HG02610 (cell line): ENCODE measurements around the gene PRXL2B.
"Not testable (repeated sequence)": the region's sequence is repeated elsewhere in the genome, so short reads cannot be mapped to it uniquely, and the experiment has no call there.

Experiments used
- ATAC-seq: cut with Tn5 transposase; IDR thresholded peaks from one replicate; pipeline ENCODE4 v1.9.1; 2021; ENCODE audit warnings: mild to moderate bottlenecking, moderate library complexity; ENCODE audit not compliant: unreplicated experiment

The PRXL2B gene

GRCh38 chr1:2611031-2611501, 24.5 kb downstream of the PRXL2B start:
- no peak for ATAC-seq

DNA sequence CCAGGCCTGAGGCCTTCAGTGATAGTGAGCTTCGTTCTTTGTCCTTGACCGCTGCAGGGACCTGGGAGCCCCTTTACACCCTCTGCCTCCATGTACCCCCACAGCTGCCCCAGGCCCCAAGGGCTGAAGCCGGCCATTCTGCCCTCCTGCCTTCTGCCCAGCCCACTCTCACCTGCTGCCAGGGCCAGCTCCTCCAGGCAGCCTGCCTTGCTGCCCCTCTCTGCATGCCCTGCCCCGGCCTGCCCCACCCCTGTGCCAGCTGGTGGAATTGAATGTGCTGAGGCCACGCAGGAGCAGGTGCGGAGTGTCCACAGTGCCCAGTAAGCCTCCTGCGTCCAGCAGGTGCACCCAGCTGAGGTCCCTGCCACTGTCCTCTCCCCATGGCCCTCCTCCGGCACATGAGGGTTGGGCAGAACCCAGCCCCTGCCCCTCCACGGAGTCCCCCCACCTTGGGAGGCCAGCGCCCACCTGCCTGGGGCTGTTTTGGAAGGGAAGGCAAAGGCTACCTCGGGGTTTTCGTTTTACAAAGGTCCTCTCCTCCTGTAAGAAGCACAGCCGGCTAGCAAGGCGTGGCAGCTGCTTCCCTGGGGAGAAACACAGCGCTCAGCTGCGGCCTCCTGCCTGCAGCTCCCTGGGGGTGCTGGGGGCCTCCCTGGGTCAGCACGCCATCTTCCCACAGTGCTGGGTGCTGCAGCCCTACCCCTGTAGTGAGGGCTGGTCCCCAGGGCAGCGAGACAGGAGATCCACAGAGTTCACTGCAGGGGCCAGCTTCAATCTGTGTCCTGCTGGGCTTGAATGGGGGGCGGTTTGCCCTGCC, 25.3 kb downstream of the PRXL2B start:
- ATAC-seq = no peak

- ATAC-seq = no peak
Observed at GRCh38 chr1:2612591-2613365, 26.2 kb downstream of the PRXL2B start.

- no peak for ATAC-seq
Observed at GRCh38 chr1:2614145-2614544, 27.6 kb downstream of the PRXL2B start.

DNA sequence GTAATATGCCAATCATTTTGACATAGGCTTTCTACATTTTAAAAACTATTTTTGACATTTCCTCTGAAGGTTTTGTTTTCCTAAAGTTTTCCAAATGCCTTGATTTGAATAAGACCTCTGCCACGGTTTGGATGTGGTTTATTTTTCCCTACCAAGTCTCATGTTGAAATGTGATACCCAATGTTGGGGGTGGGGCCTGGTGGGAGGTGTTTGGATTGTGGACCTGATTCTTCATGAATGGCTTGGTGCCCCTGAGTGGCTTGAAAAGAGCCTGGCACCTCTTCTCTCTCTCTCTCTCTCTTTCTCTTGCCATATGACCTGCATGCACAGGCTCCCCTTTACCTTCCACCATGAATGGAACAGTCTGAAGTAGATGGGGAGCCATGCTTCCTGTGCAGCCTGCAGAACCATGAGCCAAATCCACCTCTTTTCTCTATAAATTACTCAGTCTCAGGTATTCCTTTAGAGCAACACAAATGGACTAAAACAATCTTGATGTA, 31.4 kb downstream of the PRXL2B start:
- no peak for ATAC-seq

GRCh38 chr1:2623571-2624337, 37.2 kb downstream of the PRXL2B start:
- ATAC-seq = no peak

DNA sequence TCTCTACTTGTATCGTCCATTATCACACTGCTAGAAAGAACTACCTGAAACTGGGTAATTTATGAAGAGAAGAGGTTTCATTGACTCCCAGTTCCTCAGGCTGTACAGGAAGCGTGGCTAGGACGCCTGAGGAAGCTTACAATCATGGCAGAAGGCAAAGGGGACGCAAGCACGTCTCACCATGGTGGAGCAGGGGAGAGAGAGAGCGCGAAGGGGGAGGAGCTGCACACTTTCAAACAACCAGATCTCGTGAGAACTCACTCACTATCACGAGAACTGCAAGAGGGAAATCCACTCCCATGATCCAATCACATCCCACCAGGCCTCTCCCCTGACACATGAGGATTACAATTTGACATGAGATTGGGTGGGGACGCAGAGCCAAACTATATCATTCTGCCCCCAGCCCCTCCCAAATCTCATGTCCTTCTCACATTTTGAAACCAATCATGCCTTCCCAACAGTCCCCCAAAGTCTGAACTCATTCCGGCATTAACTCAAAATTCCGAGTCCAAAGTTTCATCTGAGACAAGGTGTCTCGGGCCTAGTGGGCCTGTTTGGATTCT, 38.2 kb downstream of the PRXL2B start:
- no peak for ATAC-seq

GRCh38 chr1:2625311-2625710, 38.7 kb downstream of the PRXL2B start:
- ATAC-seq = no peak

DNA sequence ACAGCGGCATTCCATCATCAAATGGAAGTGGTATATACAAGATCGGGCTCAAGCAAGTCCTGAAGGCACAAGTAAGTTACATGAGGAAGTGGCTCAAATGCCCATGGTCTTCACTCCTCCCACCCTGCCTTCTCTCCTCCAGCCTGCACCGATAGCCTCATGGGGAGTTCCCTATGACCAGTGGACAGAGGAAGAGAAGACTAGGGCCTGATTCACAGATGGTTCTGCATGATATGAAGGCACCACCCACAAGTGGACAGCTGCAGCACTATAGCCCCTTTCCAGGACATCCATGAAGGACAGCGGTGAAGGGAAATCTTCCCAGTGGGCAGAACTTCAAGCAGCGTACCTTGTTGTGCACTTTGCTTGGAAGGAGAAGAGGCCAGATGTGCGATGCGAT, 39.2 kb downstream of the PRXL2B start:
- not testable (repeated sequence) for ATAC-seq

DNA sequence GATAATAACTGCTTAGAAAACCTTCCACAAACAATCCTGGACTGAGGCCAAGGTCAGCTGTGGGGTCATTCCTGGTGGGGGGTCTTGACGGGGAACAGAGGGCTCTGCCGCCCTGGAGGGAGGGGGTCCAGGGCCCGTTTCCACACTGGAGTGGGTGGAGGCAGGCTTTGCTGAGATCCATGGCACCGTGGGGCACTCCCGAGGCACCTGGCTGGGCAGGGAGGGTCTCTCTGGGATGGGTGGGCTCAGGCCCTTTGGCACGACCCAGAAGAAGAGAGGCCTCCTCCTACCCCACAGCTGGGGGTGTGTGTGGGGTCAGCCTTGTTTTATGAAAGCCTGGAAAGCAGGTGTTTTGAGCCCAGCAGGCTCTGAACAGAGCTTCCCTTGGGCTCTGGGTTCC, 41.2 kb downstream of the PRXL2B start:
- ATAC-seq = no peak

DNA sequence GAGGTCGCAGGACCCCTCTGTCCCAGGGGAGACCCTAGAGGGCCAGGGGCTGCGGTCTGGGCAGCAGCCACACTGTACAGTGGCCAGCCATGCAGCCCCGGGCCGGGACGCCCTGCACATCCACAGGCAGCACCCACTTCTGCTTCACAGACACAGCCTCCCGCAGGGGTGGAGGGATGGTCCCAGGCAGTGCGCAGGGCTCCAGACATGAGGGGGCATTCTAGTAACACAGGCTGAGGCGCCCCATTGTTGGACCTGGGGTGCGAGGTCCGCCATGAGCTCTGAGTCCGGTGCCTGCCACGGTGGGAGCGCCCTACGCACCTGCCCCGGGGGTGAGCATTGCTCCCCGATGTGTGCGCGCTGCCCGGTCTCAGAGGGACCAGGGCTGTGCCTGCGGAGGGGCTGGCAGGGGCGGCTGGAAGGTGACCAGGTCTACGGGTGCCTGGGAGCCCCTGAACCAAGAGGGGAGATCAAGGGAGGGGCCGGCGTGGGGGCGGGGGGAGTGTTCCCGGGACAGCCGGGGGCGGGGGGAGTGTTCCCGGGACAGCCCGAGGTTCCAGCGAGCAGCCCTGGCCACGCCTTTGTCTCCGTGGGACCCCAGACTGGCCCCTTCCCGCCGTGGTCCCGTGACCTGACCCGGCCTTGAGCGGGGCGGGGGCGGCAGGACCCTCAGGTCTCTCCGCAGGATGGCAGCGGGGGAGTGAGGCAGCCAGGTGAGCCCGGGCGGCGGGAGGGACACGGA, 41.8 kb downstream of the PRXL2B start:
- no peak for ATAC-seq

DNA sequence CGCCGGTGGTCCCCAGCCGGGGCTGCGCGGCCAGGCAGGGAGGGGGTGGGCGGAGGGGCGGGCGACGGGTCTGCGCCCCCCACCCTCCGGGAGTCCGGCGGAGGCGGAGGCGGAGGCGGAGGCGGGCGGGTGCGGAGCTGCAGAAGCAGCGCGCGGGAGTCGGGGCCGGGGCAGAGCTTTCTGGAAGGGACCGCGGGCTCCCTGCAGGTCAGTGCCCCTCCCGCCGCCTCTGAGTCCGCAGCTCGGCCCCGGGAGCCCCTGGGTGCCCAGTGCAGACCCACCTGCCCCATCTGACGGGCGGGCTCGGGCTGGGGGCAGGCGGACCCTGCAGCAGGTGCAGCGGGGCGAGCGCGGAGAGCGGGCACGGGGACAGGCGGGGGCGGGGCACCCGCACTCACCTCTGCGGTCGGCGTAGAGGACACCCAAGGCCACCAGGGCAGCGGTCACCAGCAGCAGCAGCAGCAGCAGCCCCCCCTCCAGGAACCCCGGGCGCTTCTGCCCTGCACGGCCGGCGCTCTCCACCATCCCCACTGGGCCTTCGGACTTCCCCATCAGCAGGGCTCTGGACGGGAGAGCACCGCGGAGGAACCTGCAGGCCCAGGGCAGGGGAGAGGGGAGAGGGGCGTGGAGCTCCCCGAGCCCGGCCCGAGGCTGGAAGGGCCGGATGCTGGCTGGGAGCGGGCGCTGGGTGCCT, 42.5 kb downstream of the PRXL2B start:
- ATAC-seq = no peak

- ATAC-seq = no peak
Observed at GRCh38 chr1:2629627-2630497, 43.3 kb downstream of the PRXL2B start.

DNA sequence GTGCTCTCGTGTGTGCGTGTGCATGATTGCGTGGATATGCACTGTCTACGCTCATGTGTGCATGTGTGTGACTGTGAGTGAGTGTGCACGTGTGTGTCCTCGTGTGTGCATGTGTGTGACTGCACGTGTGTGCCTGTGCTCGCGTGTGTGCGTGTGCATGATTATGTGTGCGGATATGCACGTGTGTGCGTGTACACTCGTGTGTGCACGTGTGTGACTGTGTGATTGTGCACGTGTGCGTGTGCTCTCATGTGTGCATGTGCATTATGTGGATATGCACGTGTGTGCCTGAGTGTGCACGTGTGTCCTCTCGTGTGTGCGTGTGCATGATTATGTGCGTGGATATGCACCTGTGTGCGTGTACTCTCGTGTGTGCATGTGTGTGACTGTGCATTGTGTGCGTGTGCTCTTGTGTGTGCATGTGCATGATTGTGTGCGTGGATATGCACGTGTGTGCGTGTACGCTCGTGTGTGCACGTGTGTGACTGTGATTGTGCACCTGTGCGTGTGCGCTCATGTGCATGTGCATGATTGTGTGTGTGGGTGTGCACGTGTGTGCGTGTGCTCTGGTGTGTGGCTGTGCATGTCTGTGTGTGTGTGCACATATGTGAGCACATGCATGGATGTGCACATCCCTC, 44.0 kb downstream of the PRXL2B start:
- ATAC-seq = no peak

GRCh38 chr1:2631136-2632050, 44.8 kb downstream of the PRXL2B start:
- ATAC-seq = no peak

DNA sequence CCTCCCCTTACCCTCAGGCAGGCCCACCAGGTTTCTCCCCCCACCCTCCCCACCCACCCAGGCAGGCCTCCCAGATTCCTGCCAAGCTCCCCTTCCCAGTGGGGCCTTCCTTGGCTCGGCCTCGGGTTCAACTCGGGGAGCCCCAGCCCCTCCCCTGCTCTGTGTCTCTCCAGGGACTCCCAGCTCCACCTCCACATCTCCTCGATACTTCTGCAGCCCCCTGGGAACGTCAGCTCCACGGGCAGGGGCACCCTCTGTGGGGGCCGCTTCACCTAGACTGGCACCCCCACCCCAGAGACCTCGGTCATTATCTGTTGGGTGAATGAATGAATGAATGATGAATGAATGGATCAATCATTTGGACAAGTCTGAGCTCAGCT, 45.5 kb downstream of the PRXL2B start:
- no peak for ATAC-seq
